CD8-positive, alpha-beta memory T cell (primary cell): Measurements from ENCODE around the gene IL20. TPM values are rescaled to one million over a fixed set of nuclear protein-coding genes. Genes with fewer than 3 reads are reported as not detected.

ENCODE experiments used
- CTCF ChIA-PET: fragments of 350-600 bp; sonication (Branson Sonifier 250); formaldehyde crosslinking; loops from one replicate; lab custom pipeline; 2021; ENCODE audit warnings: antibody characterized with exemption; lab: Charles Lee
- POLR2A ChIA-PET: fragments of 350-600 bp; sonication (Branson Sonifier 250); formaldehyde crosslinking; loops from one replicate; lab custom pipeline; 2021; ENCODE audit warnings: antibody characterized with exemption; lab: Charles Lee
- DNase-seq, 5 donors: peaks; one replicate each; pipeline versions ENCODE4 v3.0.0 to v3.0.0-alpha.2; 2020 to 2022; ENCODE audit warnings: mixed read lengths in 1 of 5
- H3K27ac ChIP-seq: one replicate; pipeline ENCODE4 v1.7.0; 2013; ENCODE audit warnings: low read depth, mild to moderate bottlenecking, low read length, moderate library complexity
- H3K27me3 ChIP-seq: 2 replicates; pipeline ENCODE4 v1.7.0; 2013; ENCODE audit warnings: low read length, mild to moderate bottlenecking; ENCODE audit not compliant: insufficient read depth, poor library complexity, severe bottlenecking
- H3K36me3 ChIP-seq: 2 replicates; pipeline ENCODE4 v1.7.0; 2013; ENCODE audit warnings: mild to moderate bottlenecking, low read length, moderate library complexity; ENCODE audit not compliant: insufficient read depth
- H3K4me1 ChIP-seq: 2 replicates; pipeline ENCODE4 v1.7.0; 2013; ENCODE audit warnings: mild to moderate bottlenecking, low read length, moderate library complexity; ENCODE audit not compliant: insufficient read depth
- H3K4me3 ChIP-seq: 2 replicates; pipeline ENCODE4 v1.7.0; 2013; ENCODE audit warnings: mild to moderate bottlenecking, low read length
- H3K9me3 ChIP-seq: 2 replicates; pipeline ENCODE4 v1.7.0; 2013; ENCODE audit warnings: mild to moderate bottlenecking, low read length
- H3K27ac Mint-ChIP-seq, 8 donors: one replicate each; pipeline ENCODE4 v1.8.0; 2020 to 2021; ENCODE audit warnings: mixed read lengths in 8 of 8, mild to moderate bottlenecking in 6 of 8, inconsistent platforms in 3 of 8, moderate library complexity in 3 of 8
- H3K27me3 Mint-ChIP-seq, 2 donors: one replicate each; pipeline ENCODE4 v1.8.0; 2020 to 2021; ENCODE audit warnings: mixed read lengths in 2 of 2, mild to moderate bottlenecking in 1 of 2, moderate library complexity in 1 of 2
- H3K36me3 Mint-ChIP-seq, 3 donors: one replicate each; pipeline ENCODE4 v1.8.0; 2020 to 2021; ENCODE audit warnings: mixed read lengths in 3 of 3, inconsistent platforms in 1 of 3, mild to moderate bottlenecking in 1 of 3
- H3K4me1 Mint-ChIP-seq, 3 donors: one replicate each; pipeline ENCODE4 v1.8.0; 2020 to 2021; ENCODE audit warnings: mixed read lengths in 3 of 3, inconsistent platforms in 1 of 3, mild to moderate bottlenecking in 1 of 3
- H3K4me3 Mint-ChIP-seq, 7 donors: one replicate each; pipeline ENCODE4 v1.8.0; 2020 to 2021; ENCODE audit warnings: mixed read lengths in 7 of 7, mild to moderate bottlenecking in 6 of 7, moderate library complexity in 4 of 7, inconsistent platforms in 2 of 7
- H3K9me3 Mint-ChIP-seq, 5 donors: one replicate each; pipeline ENCODE4 v1.8.0; 2020 to 2022; ENCODE audit warnings: mixed read lengths in 5 of 5, mild to moderate bottlenecking in 3 of 5, moderate library complexity in 2 of 5, inconsistent platforms in 1 of 5
- polyA plus RNA-seq: library from polyadenylated mRNA; unstranded; fragments of 300-500 nt; fragmentation: Illumina TruSeq; gene quantifications from one replicate; pipeline ENCODE4 v1.2.3, GENCODE V29; 2021
- total RNA-seq, 2 experiments: library from RNA; stranded (reverse); gene quantifications; one replicate each; pipeline ENCODE4 v1.2.3, GENCODE V29; 2021

IL20 gene
- total and polyA plus RNA-seq, 3 experiments from 2014 or later = not detected

DNA sequence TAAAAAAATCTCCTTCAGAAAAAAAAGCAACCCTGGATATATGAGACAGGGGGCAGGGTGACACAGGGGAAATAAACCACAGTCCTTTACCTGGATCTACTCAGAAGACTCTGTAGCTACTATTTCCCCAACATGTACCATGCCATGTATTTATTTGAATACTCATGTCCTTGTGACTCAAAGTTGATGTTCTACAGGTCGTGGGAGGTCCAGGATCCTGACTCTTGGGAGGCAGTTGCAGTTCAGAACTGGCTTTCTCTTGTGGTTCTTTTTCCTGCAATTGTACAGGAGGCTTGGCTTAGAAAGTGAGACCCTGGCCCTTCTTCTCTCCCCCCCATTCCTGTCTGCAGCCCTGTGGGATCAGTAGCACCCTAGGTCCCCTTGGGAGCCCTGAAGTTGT lies 26.0 kb downstream of the IL20 start:
- H3K9me3 Mint-ChIP-seq = no peaks in the 10 kb centered on the region
- H3K27ac Mint-ChIP-seq = peak overlapping the region in 1 of 8 donors; percentile 48
- peaks cover 0 to 5% (median 1%) of the 10 kb centered on the region in 3 donors for H3K36me3 Mint-ChIP-seq
- DNase-seq = no peak
- Histone ChIP-seq H3K27ac (no peak overlapping the region), H3K9me3 (no peaks in the 10 kb centered on the region), H3K4me3 (no peak overlapping the region), H3K4me1 (peaks cover 14% of the 10 kb centered on the region), H3K36me3 (no peaks in the 10 kb centered on the region), H3K27me3 (no peaks in the 10 kb centered on the region)
- no peak overlapping the region for H3K4me3 Mint-ChIP-seq
- ChIA-PET CTCF (no interaction called here), POLR2A (no interaction called here)
- peaks cover 5 to 8% of the 10 kb centered on the region in 2 donors for H3K27me3 Mint-ChIP-seq
- peaks cover 3 to 12% (median 12%) of the 10 kb centered on the region in 3 donors for H3K4me1 Mint-ChIP-seq

DNA sequence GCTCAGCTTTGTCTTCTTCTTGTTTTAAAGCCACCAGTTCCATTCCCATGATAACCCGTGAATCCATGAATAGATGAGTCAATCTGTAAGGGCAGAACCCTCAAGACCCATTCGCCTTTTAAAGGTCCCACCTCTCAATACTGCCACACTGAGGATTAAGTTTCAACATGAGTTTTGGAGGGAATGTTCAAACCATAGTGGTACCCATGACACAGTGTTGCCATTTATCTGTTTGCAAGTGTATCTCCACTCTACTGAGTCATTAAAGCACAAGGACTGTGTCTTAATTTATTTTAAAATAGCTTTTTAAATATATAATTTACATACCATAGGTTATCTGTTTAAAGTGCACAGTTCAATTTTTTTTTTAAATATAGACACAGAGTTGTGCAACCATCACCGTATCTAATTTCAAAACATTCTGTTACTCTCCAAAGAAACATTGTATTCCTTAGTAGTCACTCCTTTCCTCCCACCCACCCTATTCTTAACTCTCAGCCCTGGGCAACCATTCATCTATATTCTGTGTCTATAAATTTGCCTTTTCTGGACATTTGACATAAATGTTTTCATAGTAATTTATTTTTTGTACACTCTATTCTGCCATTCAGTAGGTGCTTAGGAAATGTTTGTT lies 27.0 kb downstream of the IL20 start:
- no peaks in the 10 kb centered on the region for H3K9me3 ChIP-seq
- POLR2A ChIA-PET = no interaction called here
- no peak overlapping the region for H3K4me3 ChIP-seq
- H3K36me3 ChIP-seq = no peaks in the 10 kb centered on the region
- peaks cover 5 to 8% of the 10 kb centered on the region in 2 donors for H3K27me3 Mint-ChIP-seq
- H3K4me3 Mint-ChIP-seq = no peak overlapping the region
- CTCF ChIA-PET = interaction anchor here (0.8 kb wide), 1 partner anchor 39 kb away, joined by 3 read pairs; no protein-coding TSS in a partner anchor
- peaks cover 3 to 15% (median 12%) of the 10 kb centered on the region in 3 donors for H3K4me1 Mint-ChIP-seq
- H3K27ac Mint-ChIP-seq = no peak overlapping the region
- no peaks in the 10 kb centered on the region for H3K9me3 Mint-ChIP-seq
- peaks cover 14% of the 10 kb centered on the region for H3K4me1 ChIP-seq
- no peak for DNase-seq
- H3K36me3 Mint-ChIP-seq = peaks cover 0 to 5% (median 1%) of the 10 kb centered on the region in 3 donors
- H3K27me3 ChIP-seq = no peaks in the 10 kb centered on the region
- no peak overlapping the region for H3K27ac ChIP-seq

GRCh38 chr1:206893380-206893779 lies 28.0 kb downstream of the IL20 start:
- Histone ChIP-seq H3K36me3 (no peaks in the 10 kb centered on the region), H3K27me3 (no peaks in the 10 kb centered on the region), H3K4me3 (no peak overlapping the region), H3K4me1 (peaks cover 14% of the 10 kb centered on the region), H3K9me3 (no peaks in the 10 kb centered on the region), H3K27ac (no peak overlapping the region)
- peaks cover 5 to 8% of the 10 kb centered on the region in 2 donors for H3K27me3 Mint-ChIP-seq
- ChIA-PET POLR2A (no interaction called here), CTCF (interaction anchor here (0.8 to 1.7 kb wide), 3 partner anchors 18 to 38 kb away, joined by 3 to 4 read pairs (median 3); partner anchors contain the start of gene IL20)
- no peak for DNase-seq
- peaks cover 3 to 16% (median 12%) of the 10 kb centered on the region in 3 donors for H3K4me1 Mint-ChIP-seq
- H3K27ac Mint-ChIP-seq = peak overlapping the region in 2 of 8 donors; percentile 4 to 15
- H3K9me3 Mint-ChIP-seq = no peaks in the 10 kb centered on the region
- no peak overlapping the region for H3K4me3 Mint-ChIP-seq
- H3K36me3 Mint-ChIP-seq = peaks cover 0 to 5% (median 0%) of the 10 kb centered on the region in 3 donors

- Histone ChIP-seq H3K4me3 (no peak overlapping the region), H3K36me3 (no peaks in the 10 kb centered on the region), H3K4me1 (peaks cover 13% of the 10 kb centered on the region), H3K27me3 (no peaks in the 10 kb centered on the region), H3K27ac (no peak overlapping the region), H3K9me3 (no peaks in the 10 kb centered on the region)
- Mint-ChIP-seq H3K27me3 (peaks cover 1 to 5% of the 10 kb centered on the region in 2 donors), H3K36me3 (peaks cover 0 to 5% (median 0%) of the 10 kb centered on the region in 3 donors), H3K4me1 (peaks cover 11 to 28% (median 15%) of the 10 kb centered on the region in 3 donors), H3K9me3 (no peaks in the 10 kb centered on the region), H3K4me3 (no peak overlapping the region), H3K27ac (no peak overlapping the region)
- CTCF ChIA-PET = interaction anchor here (1.0 to 2.3 kb wide), 3 partner anchors 17 to 161 kb away, joined by 3 to 8 read pairs (median 4); no protein-coding TSS in a partner anchor
- no peak for DNase-seq
- POLR2A ChIA-PET = no interaction called here
Observed at GRCh38 chr1:206895325-206895724, 29.9 kb downstream of the IL20 start.

GRCh38 chr1:206895837-206896242 lies 30.4 kb downstream of the IL20 start:
- no peak overlapping the region for H3K27ac ChIP-seq
- H3K36me3 Mint-ChIP-seq = peaks cover under 1 to 4% (median 3%) of the 10 kb centered on the region in 3 donors
- H3K27me3 Mint-ChIP-seq = peaks cover 0 to 5% of the 10 kb centered on the region in 2 donors
- no peaks in the 10 kb centered on the region for H3K9me3 ChIP-seq
- H3K27ac Mint-ChIP-seq = peak overlapping the region in 1 of 8 donors; percentile 17
- no peaks in the 10 kb centered on the region for H3K9me3 Mint-ChIP-seq
- H3K36me3 ChIP-seq = no peaks in the 10 kb centered on the region
- ChIA-PET CTCF (interaction anchor here (1.0 to 2.3 kb wide), 2 partner anchors 16 to 161 kb away, joined by 4 to 8 read pairs; no protein-coding TSS in a partner anchor), POLR2A (no interaction called here)
- DNase-seq = no peak
- H3K4me1 ChIP-seq = peaks cover 13% of the 10 kb centered on the region
- no peak overlapping the region for H3K4me3 Mint-ChIP-seq
- no peaks in the 10 kb centered on the region for H3K27me3 ChIP-seq
- peaks cover 13 to 28% (median 15%) of the 10 kb centered on the region in 3 donors for H3K4me1 Mint-ChIP-seq
- H3K4me3 ChIP-seq = no peak overlapping the region

DNA sequence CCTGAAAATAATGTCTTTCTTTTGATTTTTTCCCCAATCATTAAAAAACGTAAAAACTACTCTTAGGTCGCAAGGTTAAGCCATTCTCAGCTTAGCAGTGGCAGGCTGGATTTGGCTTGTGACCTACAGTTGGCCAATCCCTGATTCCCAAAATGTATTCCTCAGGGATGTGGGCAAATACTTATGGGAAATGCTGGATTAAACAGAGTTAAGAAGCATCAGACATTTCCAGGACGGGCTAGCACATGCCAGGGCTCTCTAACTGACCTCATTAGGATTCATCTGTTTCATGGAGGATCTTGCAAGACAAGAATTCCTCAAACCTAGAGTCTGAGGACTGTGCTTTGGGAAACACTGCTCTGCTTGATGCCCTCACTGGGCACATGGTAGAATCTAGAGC lies 30.8 kb downstream of the IL20 start:
- H3K27ac Mint-ChIP-seq = no peak overlapping the region
- Histone ChIP-seq H3K36me3 (no peaks in the 10 kb centered on the region), H3K27ac (no peak overlapping the region), H3K4me3 (no peak overlapping the region), H3K9me3 (no peaks in the 10 kb centered on the region), H3K27me3 (no peaks in the 10 kb centered on the region), H3K4me1 (peaks cover 13% of the 10 kb centered on the region)
- peaks cover 0 to 4% (median 2%) of the 10 kb centered on the region in 3 donors for H3K36me3 Mint-ChIP-seq
- H3K27me3 Mint-ChIP-seq = peaks cover 0 to 5% of the 10 kb centered on the region in 2 donors
- peaks cover 12 to 28% (median 18%) of the 10 kb centered on the region in 3 donors for H3K4me1 Mint-ChIP-seq
- H3K9me3 Mint-ChIP-seq = no peaks in the 10 kb centered on the region
- ChIA-PET CTCF (interaction anchor here (2.3 kb wide), 1 partner anchor 16 kb away, joined by 8 read pairs; no protein-coding TSS in a partner anchor), POLR2A (no interaction called here)
- no peak for DNase-seq
- no peak overlapping the region for H3K4me3 Mint-ChIP-seq

DNA sequence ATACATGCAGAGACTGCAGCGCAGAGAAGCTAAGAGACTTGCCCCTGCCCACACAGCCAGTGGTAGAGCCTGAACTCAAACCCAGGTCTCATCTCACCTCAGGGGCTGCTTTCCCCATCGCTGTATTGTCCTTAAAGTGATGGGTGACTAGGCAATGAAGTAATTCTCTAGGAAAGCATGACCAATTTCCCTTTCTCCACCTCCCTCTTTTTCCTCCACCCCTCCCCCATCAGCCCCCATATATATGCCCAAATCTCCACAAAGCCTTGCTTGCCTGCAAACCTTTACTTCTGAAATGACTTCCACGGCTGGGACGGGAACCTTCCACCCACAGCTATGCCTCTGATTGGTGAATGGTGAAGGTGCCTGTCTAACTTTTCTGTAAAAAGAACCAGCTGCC lies 31.8 kb downstream of the IL20 start, which contains the start of gene IL24:
Gene IL24, plus strand, starts transcription at position 269 of the 400 bp plus-strand sequence. CDS start 390 bp downstream, outside the sequence.
- CTCF ChIA-PET = interaction anchor here (0.8 to 2.3 kb wide), 3 partner anchors 13 to 32 kb away, joined by 3 to 8 read pairs (median 4); partner anchors contain the start of gene IL20
- peak within 1 kb of the TSS in 4 of 8 donors; percentile 24 to 81 (median 49) for H3K27ac Mint-ChIP-seq

More for the DNA sequence above, 31.8 kb downstream of the IL20 start, which contains the start of gene IL24:
- peaks cover 11 to 34% (median 23%) of the 10 kb centered on the region in 3 donors for H3K4me1 Mint-ChIP-seq
- POLR2A ChIA-PET = no interaction called here
- Histone ChIP-seq H3K4me1 (peaks cover 15% of the 10 kb centered on the region), H3K36me3 (no peaks in the 10 kb centered on the region), H3K27ac (no peak within 1 kb of the TSS), H3K27me3 (no peaks in the 10 kb centered on the region), H3K9me3 (no peaks in the 10 kb centered on the region), H3K4me3 (no peak within 1 kb of the TSS)
- peaks cover 0 to 5% of the 10 kb centered on the region in 2 donors for H3K27me3 Mint-ChIP-seq
- no peaks in the 10 kb centered on the region for H3K9me3 Mint-ChIP-seq
- peaks cover 0 to 11% (median 2%) of the 10 kb centered on the region in 3 donors for H3K36me3 Mint-ChIP-seq
- no peak within 1 kb of the TSS for H3K4me3 Mint-ChIP-seq
- no peak for DNase-seq
